OCI-LY3 (cell line): ENCODE results near the gene MGARP.

Experiments used
- EZH2phosphoT487 ChIP-seq: fragments of 200-600 bp; shearing (Covaris generic); IDR thresholded peaks from 2 replicates; pipeline ENCODE4 v1.6.1; 2018; ENCODE audit warnings: antibody characterized with exemption, mixed run types, low read depth
- TF ChIP-seq, protein P1 (sequence below): fragments of 200-600, 300-600 bp; sonication (generic); IDR thresholded peaks from 2 replicates; pipeline ENCODE4 v1.5.1; 2014; ENCODE audit warnings: antibody characterized with exemption, low read length, low read depth

DNA sequence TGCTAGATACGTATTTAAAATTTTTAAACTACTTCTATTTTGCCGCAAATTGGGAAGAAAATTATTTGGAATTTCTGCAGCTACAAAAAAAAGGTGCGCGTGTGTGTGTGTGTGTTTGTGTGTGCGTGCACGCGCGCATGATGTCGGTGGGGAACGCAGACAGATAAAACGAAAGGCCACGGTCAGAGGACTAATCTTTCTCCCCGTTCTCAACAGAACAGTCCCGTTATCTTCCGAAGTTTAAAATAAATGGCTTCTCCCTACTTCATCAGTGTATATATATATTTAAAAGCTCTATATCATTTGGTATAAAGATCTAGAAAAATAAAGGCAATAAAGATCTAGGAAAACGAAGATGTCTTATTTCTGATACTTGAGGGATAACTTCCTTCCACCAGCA is 1.5 kb downstream of the MGARP start:
- TF ChIP-seq, protein P1, sequence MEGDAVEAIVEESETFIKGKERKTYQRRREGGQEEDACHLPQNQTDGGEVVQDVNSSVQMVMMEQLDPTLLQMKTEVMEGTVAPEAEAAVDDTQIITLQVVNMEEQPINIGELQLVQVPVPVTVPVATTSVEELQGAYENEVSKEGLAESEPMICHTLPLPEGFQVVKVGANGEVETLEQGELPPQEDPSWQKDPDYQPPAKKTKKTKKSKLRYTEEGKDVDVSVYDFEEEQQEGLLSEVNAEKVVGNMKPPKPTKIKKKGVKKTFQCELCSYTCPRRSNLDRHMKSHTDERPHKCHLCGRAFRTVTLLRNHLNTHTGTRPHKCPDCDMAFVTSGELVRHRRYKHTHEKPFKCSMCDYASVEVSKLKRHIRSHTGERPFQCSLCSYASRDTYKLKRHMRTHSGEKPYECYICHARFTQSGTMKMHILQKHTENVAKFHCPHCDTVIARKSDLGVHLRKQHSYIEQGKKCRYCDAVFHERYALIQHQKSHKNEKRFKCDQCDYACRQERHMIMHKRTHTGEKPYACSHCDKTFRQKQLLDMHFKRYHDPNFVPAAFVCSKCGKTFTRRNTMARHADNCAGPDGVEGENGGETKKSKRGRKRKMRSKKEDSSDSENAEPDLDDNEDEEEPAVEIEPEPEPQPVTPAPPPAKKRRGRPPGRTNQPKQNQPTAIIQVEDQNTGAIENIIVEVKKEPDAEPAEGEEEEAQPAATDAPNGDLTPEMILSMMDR, result no peak
- TF ChIP-seq EZH2phosphoT487, result no peak
